Brain microvascular endothelial cell (primary cell): ENCODE data around the gene QSOX2.
A peak's percentile ranks its signal among the peaks of the same experiment; 100 is the strongest.

ENCODE experiments used
- DNase-seq: peaks from one replicate; pipeline ENCODE4 v3.0.0-alpha.2; 2020
- H3K27ac ChIP-seq: fragments of 250-450 bp; sonication (Bioruptor Pico); 2 replicates; pipeline ENCODE4 v1.5.1; 2020; ENCODE audit warnings: mild to moderate bottlenecking, moderate library complexity
- H3K27me3 ChIP-seq: fragments of 250-450 bp; sonication (Bioruptor Pico); replicated peaks from 2 replicates; pipeline ENCODE4 v1.5.1; 2020; ENCODE audit warnings: mild to moderate bottlenecking
- H3K36me3 ChIP-seq: fragments of 250-450 bp; sonication (Bioruptor Pico); replicated peaks from 2 replicates; pipeline ENCODE4 v1.5.1; 2020; ENCODE audit warnings: mild to moderate bottlenecking
- H3K4me3 ChIP-seq: 2 replicates; pipeline ENCODE4 v1.5.1; 2011; ENCODE audit warnings: low read depth, mild to moderate bottlenecking, control low read depth, low read length, moderate library complexity
- in situ Hi-C: cut with HindIII; loops from 2 replicates; pipeline ENCODE4 v1.10.0; 2017; ENCODE audit warnings: low sequenced_read_pairs, low pct_ligation_motif_present
- TF ChIP-seq, protein P1 (sequence below): IDR thresholded peaks from 2 replicates; pipeline ENCODE4 v1.5.1; 2011; ENCODE audit warnings: low read depth, mild to moderate bottlenecking, moderate library complexity, low read length, control low read depth, inconsistent platforms; ENCODE audit errors: missing control alignments

QSOX2 gene

DNA sequence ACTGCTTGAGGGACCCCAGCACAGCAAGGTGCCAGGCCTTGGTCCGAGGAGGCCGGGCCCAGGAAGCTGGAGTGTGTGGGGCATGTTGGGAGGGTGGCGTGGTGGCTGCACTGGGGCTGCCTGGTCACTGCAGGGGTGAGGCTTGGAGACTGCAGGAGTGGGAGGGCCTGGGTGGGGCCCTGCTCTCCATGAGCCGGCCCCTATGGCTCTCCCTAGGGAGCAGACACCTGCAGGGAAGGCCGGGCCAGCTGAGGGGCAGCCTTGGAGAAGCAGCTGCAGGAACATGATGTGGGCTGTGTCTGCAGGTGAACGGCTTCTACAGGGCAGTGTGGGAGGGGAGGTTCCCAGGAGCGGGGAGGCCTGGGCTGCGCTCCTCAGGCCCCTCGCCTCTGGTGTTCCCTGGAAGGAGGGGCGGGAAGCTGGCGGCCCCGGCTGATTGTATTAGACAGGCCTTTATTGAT, 85.2 kb downstream of the QSOX2 start:
- DNase-seq = no peak
- Histone ChIP-seq H3K4me3 (no peak overlapping the region), H3K36me3 (no peaks in the 10 kb centered on the region), H3K27me3 (peaks cover 6% of the 10 kb centered on the region), H3K27ac (no peak overlapping the region)
- in situ Hi-C loops = no loop called here
- TF ChIP-seq, protein P1, sequence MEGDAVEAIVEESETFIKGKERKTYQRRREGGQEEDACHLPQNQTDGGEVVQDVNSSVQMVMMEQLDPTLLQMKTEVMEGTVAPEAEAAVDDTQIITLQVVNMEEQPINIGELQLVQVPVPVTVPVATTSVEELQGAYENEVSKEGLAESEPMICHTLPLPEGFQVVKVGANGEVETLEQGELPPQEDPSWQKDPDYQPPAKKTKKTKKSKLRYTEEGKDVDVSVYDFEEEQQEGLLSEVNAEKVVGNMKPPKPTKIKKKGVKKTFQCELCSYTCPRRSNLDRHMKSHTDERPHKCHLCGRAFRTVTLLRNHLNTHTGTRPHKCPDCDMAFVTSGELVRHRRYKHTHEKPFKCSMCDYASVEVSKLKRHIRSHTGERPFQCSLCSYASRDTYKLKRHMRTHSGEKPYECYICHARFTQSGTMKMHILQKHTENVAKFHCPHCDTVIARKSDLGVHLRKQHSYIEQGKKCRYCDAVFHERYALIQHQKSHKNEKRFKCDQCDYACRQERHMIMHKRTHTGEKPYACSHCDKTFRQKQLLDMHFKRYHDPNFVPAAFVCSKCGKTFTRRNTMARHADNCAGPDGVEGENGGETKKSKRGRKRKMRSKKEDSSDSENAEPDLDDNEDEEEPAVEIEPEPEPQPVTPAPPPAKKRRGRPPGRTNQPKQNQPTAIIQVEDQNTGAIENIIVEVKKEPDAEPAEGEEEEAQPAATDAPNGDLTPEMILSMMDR = no peak

DNA sequence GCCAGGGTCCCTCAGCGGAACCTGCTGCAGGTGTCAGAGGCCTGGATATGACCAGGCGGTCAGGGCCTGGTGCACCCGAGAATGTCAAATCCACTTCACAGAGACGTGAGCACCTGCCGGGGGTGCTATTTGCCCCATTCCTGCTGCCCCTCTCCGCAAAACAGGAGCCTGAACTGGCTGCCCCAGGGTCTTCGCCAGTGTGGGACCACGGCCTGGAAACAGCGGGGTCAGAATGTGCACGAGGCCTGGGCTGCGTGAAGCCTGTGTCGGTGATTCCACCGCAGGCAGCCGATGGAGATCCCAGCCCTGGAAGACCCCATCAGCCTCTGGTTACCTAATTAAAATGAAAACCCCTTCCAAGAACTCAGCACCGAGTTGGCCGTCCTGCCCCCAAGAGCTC, 85.8 kb downstream of the QSOX2 start:
- peaks cover 8% of the 10 kb centered on the region for H3K27me3 ChIP-seq
- TF ChIP-seq, protein P1 = no peak
- no peak overlapping the region for H3K27ac ChIP-seq
- in situ Hi-C loops = no loop called here
- H3K4me3 ChIP-seq = no peak overlapping the region
- DNase-seq = no peak
- no peaks in the 10 kb centered on the region for H3K36me3 ChIP-seq

DNA sequence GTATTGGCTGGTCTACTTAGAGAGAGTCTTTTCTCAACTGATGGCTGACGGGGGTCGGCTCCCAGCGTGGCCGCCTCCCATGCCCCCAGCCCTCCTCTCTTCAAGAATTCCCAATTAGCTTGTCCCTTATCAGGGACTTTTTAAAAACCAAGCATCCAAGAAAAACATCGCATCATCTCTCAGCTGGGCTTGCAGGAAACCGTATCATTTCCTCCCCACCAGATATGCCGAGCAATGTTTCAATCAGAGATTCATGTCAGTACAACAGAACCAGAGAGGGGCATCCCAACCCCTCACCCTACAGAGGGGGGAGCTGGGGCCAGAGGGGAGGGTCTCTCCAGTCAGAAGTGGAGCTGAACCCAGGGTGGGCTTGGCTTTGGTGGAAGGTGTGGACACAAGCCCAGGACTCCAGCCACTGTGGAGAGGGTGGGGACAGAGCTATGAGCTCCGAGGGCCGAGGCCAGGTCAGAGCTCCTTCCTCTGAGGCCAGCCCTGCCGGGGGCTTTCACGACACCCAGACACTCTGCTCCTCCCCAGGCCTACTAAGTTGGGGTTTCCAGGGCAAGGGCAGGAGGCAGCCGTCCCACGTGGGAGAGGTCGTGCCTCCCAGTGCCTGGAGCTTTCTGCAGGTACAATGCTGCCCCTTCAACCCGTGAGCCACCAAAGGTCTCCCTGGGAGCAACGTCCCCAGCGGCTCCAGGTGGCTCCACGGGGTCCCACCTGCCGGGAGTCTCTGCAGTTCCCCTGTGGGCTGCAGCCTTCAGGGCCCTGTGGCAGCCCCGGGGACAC, 87.9 kb downstream of the QSOX2 start:
- Histone ChIP-seq H3K36me3 (no peaks in the 10 kb centered on the region), H3K4me3 (no peak overlapping the region), H3K27me3 (peaks cover 8% of the 10 kb centered on the region), H3K27ac (no peak overlapping the region)
- in situ Hi-C loops = no loop called here
- TF ChIP-seq, protein P1 = no peak
- DNase-seq = peak; percentile 9
